Subcutaneous preadipocyte (primary cell): Measurements from ENCODE around the gene IFT88. TPM values are rescaled to one million over a fixed set of nuclear protein-coding genes. Genes with fewer than 3 reads are reported as not detected.

ENCODE experiments used
- small RNA-seq: library from RNA; depleted of rRNA; stranded (forward); fragments of <200 nt; gene quantifications from one replicate; pipeline ENCODE3, GENCODE V24; 2012
- total RNA-seq: library from RNA; depleted of rRNA; stranded (reverse); fragments of >200 nt; gene quantifications from 2 replicates; pipeline ENCODE4 v1.2.3, GENCODE V29; 2012

The IFT88 gene
- 14.0 and 16.2 TPM in 2 replicates for total RNA-seq

GRCh38 chr13:20566898-20567874 is at the start of gene IFT88:
IFT88 (plus strand) TSS chr13:20567157; CDS start chr13:20574386, 7,229 bp downstream.

GRCh38 chr13:20525601-20526544 is 41.1 kb upstream of the IFT88 start, which contains the start of gene CRYL1:
CRYL1 (minus strand) TSS chr13:20525857; CDS start chr13:20525794, 63 bp downstream.

GRCh38 chr13:20702915-20703779 is 136.2 kb downstream of the IFT88 start, which contains the start of gene IL17D:
IL17D (plus strand) TSS chr13:20703699; CDS start chr13:20704002, 303 bp downstream.

Small RNA genes lying within 50 kb of the gene (small RNA-seq; reads per million reads assigned to genes)
- 0.22 reads per million for gene RNU2-7P

Other genes with a start within 250 kb of the IFT88 start
- 26.2 and 28.7 TPM in 2 replicates for gene CRYL1, start 41.3 kb upstream of the IFT88 start, total RNA-seq
- gene IL17D, start 136.5 kb downstream of the IFT88 start, total RNA-seq, result 0.98 and 1.5 TPM in 2 replicates
- 9.6 and 9.8 TPM in 2 replicates for gene EEF1AKMT1, start 206.8 kb downstream of the IFT88 start, total RNA-seq